Measurements from ENCODE around the gene ST6GALNAC6.

DNA sequence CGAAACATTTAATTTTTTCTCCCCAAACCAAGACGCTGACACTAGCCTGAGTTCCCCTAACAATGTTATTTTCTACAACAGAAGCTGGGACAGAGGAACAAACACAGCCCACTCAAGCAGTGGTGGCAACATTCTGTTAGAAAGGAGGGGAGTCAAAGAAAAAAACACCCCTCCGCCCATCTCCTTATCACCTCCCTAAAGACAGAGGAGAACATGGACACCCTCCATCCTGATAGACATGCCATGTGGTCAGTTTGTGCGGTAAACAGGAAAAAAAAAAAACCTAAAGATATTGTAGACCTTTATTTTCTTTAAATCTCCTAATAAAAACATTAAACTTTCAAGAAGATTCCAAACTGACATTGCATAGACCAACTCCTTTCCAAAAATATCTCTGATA, 41.2 kb upstream of the ST6GALNAC6 start:
- no peak for TF ChIP-seq HDGF (IDR thresholded peaks at IDR 0.05; ENCODE audit: borderline replicate concordance)
- no peak for TF ChIP-seq FOXM1 (IDR thresholded peaks at IDR 0.05; ENCODE audit: borderline replicate concordance)
- no peak for TF ChIP-seq ZNF384 (IDR thresholded peaks at IDR 0.05)
- TF ChIP-seq ELF4 (IDR thresholded peaks at IDR 0.05) = no peak
- no peak for TF ChIP-seq CTBP1 (IDR thresholded peaks at IDR 0.05; ENCODE audit: borderline replicate concordance)
- no peak for TF ChIP-seq SP1 (IDR thresholded peaks at IDR 0.05)
- no peak for TF ChIP-seq SUZ12 (IDR thresholded peaks at IDR 0.05)
